Measurements from ENCODE around the gene HAND1. TPM values are rescaled to one million over a fixed set of nuclear protein-coding genes. Genes with fewer than 3 reads are reported as not detected.

Gene HAND1
- total and polyA plus RNA-seq, 9 of the 15 experiments (the other 6 are each of a cell fraction or from before 2014, with no cell fraction given) = not detected

GRCh38 chr5:154520861-154521453 lies 42.9 kb upstream of the HAND1 start (continued):
- TF ChIP-seq ASH1L (IDR thresholded peaks at IDR 0.05; ENCODE audit: borderline replicate concordance, low read depth, partially characterized antibody) (no peak), ZBTB7A (IDR thresholded peaks at IDR 0.05; ENCODE audit: borderline replicate concordance, control insufficient read depth, low read depth, low read length) (peak; percentile 58; the same call in 1 of the 2 replicates), TGIF2 (CRISPR knock-in tag; IDR thresholded peaks at IDR 0.05) (no peak), CSDE1 (IDR thresholded peaks at IDR 0.05) (no peak), ID3 (CRISPR knock-in tag; IDR thresholded peaks at IDR 0.05) (no peak), ID3 (tag; IDR thresholded peaks at IDR 0.05) (no peak), EGR1 (conservative IDR thresholded peaks at IDR 0.05) (peak; percentile 37; the same call in 1 of the 2 replicates), RAD21 (CRISPR knock-in tag; conservative IDR thresholded peaks at IDR 0.05 in 1 of 2, IDR thresholded peaks at IDR 0.05 in 1 of 2) (peak in 1 of 2 experiments; percentile 41; a peak in 2 of 4 replicates), REST (IDR thresholded peaks at IDR 0.05; ENCODE audit: borderline replicate concordance) (peak; percentile 19; the same call in 1 of the 2 replicates), REST (CRISPR knock-in tag; IDR thresholded peaks at IDR 0.05; ENCODE audit: low read depth) (no peak)
